Hematopoietic multipotent progenitor cell treated with erythropoietin and hydrocortisone succinate and interleukin-3 and kit ligand, for 8 days (in vitro differentiated cells): ENCODE measurements around the gene HACE1.

Experiments used
- DNase-seq: peaks from one replicate; pipeline ENCODE4 v3.0.0-alpha.2; 2015

HACE1 gene

GRCh38 chr6:104730450-104730849, 129.3 kb downstream of the HACE1 start:
- no peak for DNase-seq

DNA sequence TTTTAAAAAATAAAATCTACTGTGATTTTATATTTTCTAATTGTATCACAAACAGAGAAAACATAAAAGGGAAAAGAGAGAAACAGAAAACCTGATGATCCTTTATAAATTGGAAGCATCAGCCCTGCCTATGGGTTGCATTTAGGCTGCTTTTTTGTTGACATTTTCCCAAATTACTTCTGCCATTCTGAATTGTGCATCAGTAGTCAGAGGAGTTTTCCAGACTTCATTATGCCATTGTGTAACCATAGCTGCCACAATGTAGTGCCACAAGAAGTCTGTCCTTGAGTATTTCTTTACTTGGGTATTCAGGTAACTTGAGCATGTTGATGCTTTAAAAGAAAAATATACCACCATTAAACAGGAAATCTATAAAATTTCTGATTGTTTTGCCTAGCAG, 130.3 kb downstream of the HACE1 start:
- DNase-seq, result no peak

DNA sequence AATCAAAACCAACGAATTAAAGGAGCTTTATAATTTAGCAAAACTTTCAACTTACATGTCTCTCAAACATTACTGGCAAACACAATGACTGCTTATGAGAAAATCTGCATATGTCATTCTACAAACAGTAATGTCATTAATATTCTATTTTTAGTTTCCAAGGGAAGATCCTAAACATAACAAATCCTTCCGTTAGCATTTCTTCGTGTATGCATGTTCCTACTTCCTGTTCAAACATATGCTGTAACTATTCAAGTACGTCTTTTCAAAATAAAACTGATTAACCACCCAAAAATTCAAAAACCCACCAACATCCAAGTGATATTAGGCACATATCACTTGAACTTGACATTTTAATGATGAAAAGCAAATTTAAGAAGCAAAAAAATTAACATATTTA, 131.3 kb downstream of the HACE1 start:
- DNase-seq, result no peak

DNA sequence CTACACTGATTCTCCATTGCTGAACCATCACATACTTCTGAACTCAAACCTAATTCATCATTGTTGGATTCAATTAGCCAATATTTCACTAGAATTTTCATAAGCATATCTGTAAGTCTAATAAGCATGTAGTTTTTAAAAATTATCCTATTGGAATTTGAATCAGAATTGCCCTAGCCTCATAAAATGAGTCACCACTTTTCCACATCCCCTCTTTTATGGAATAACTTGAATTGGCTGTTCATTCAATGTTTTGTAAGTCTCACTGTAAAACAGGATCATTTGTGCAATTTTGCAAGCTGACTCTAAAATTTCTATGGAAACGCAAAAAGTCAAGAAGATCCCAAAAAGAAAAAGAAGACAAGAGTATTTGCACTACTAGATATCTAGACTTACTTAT, 141.0 kb downstream of the HACE1 start:
- no peak for DNase-seq

- DNase-seq, result no peak
Observed at GRCh38 chr6:104716858-104717257, 142.9 kb downstream of the HACE1 start.

GRCh38 chr6:104714796-104715195, 144.9 kb downstream of the HACE1 start:
- DNase-seq, result no peak

GRCh38 chr6:104713982-104714381, 145.7 kb downstream of the HACE1 start:
- DNase-seq, result no peak

DNA sequence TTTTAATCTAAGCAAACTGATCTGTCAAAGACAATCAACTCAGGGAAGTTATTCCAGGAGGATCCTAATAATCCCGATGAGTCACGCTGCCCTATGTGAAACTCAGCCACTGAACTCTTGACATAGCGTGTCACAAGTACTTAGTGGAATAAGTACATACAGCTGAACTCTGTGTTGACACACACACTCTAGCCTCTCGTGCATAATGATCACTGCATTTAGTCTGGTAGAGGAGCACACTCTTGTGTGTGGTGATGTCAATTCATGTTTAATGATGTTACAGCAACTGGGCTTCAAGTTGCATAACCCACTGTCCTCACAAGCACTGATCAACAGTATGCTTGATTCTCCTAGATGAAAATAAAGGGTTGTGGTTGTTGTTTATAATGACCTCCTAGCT, 148.3 kb downstream of the HACE1 start:
- DNase-seq, result no peak

- DNase-seq, result no peak
Observed at GRCh38 chr6:104710543-104711335, 149.0 kb downstream of the HACE1 start.

GRCh38 chr6:104705916-104706442, 153.7 kb downstream of the HACE1 start:
- no peak for DNase-seq

- DNase-seq, result peak; percentile 65
Observed at GRCh38 chr6:104705095-104705707, 154.5 kb downstream of the HACE1 start.

DNA sequence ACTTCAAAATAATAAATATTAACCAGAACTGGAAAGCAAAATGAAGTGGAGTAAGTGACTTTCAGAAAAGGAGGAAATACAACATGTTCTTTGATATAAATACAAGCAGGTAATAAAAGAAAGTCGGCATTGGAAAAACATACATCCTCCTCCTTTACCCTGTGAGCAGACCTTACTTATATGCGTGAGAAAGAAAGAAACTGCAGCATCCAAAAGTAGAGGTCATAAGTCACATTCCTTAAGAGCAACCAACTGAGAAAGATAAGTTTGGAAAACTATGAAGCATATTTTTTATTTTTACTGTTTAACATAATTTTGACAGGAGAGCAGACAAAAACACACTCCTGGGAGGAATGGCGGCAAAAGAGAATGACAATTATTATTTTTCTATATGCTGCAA, 155.5 kb downstream of the HACE1 start:
- no peak for DNase-seq

- DNase-seq, result no peak
Observed at GRCh38 chr6:104702126-104702841, 157.4 kb downstream of the HACE1 start.

DNA sequence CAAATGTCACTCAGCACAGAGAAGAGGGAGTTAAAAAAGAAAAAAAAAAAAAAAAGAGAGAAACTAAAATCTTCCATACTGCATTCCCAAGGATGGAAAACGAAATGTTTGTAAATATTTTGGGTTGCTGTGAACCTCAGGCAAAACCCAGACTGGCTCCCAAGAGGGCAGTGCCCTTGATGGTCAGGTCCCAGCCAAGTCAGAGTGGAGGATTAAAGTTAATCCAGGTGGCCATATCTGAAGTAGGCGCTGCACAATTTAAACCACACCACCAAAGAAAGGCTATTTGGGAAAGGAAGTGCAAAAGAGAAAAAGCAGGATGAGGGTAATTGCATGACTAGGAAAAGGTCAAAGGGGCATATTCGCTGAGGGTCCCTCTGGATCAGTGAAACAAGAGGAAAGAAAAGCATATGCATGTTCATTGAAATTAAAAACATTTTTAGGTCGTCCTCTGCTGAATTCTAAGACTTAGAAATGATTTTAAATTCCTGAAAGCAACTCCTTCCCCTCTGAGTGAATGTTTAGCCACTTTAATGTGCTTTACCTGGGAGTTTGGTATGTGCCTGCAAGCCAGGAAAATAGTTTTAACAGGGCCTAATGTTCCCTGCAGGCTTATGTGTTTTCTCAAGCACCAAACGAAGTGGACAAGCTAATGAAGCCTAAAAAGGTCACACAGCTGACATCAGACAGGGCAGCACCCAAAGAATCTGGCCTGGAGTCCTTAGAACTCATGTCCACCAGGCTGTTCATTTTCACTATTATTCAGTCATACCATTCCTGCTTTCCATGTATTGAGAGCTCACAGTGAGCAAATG, 159.1 kb downstream of the HACE1 start:
- DNase-seq, result no peak

DNA sequence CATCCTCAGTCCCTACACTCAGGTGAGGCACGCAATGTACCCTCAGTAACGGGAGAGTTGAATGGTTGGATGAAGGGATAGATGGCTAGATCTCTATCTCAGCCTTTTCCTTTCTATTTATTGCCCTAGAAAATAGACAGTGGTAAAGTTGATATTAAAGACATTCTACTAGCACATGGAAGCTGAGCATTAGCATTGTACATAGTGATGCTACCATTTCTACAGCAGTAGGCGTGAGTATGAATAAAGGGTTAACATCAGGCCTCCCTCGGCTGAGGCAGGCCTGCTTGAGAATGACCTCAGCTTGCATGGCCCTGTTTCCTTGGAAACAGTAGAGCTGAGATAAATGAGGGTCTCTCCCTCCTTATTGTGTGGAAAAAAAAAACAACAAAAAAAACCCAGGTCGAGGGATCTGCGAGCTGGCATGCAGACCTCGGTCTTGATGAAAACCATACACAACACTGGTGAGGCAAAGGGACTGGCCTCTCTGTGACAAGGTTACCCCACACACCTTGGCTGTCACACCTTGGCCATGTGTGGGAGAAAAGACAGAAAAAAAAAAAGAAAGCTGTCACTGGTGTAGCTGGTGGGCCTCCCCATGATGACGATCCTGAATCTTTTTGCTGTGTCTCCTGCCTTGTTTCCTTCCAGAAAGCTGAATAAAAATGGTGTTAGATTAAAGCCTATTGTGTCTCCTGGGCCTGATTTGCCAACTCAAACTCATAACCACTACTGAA, 160.0 kb downstream of the HACE1 start:
- DNase-seq, result no peak

- no peak for DNase-seq
Observed at GRCh38 chr6:104698979-104699378, 160.7 kb downstream of the HACE1 start.

- no peak for DNase-seq
Observed at GRCh38 chr6:104692008-104692407, 167.7 kb downstream of the HACE1 start.

GRCh38 chr6:104689551-104690205, 170.0 kb downstream of the HACE1 start:
- DNase-seq, result no peak

GRCh38 chr6:104688283-104688969, 171.3 kb downstream of the HACE1 start:
- DNase-seq, result no peak

DNA sequence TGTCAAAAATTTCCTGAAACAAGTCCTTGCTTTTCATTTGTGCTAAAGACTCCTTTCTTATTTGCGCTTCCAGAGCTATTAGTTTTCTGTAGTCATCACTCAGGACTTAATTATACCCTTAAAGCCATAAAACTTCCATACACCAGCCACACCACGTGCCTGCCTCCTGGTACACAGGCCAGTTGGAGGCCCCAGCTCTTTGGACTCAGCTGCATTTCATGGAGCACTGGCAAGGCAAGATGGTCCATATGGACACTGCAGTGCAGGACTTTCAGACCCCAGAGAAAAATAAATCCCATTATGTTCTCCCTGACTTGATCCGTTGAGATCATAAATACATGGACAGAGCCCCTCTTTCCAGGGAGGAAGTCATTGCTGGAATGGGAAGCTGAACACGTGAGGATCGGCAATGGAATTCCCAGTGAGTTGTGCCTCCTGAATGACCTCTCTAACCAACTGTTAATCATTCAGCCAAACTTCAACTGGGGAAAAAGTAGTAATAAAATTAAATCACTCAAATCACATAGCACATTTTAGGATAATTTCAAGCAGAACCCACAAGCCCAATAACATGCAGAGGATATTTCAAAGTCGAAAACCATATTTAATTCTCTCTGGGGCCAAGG, 173.1 kb downstream of the HACE1 start:
- DNase-seq, result no peak
